Measurements from ENCODE around the gene FAHD1. TPM values are rescaled to one million over a fixed set of nuclear protein-coding genes. Genes with fewer than 3 reads are reported as not detected.

Gene FAHD1
- total and polyA plus RNA-seq, 4 donors, result 17.2 to 32.1 (median 25.6) TPM

DNA sequence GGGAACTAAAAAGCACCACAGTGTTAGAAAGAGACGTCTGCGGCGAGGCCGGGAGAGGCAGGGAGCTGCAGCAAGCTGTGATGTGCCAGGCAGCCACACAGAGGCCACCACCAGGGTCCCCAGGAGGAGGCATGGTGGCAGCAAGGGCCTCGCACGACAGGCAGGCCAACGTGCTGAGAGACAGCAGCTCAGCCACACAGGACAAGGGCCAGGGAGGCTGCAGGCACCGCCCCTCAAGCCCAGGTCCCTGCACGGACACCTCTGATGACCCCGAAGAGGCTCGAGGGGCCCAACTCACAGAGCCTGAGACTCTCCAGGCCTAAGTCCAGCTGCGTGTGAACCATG is 6.1 kb upstream of the FAHD1 start:
- H3K27ac ChIP-seq (ENCODE audit: low read depth in 1 of 2, low read length in 1 of 2), result no peak overlapping the region
- TF ChIP-seq, protein P1, sequence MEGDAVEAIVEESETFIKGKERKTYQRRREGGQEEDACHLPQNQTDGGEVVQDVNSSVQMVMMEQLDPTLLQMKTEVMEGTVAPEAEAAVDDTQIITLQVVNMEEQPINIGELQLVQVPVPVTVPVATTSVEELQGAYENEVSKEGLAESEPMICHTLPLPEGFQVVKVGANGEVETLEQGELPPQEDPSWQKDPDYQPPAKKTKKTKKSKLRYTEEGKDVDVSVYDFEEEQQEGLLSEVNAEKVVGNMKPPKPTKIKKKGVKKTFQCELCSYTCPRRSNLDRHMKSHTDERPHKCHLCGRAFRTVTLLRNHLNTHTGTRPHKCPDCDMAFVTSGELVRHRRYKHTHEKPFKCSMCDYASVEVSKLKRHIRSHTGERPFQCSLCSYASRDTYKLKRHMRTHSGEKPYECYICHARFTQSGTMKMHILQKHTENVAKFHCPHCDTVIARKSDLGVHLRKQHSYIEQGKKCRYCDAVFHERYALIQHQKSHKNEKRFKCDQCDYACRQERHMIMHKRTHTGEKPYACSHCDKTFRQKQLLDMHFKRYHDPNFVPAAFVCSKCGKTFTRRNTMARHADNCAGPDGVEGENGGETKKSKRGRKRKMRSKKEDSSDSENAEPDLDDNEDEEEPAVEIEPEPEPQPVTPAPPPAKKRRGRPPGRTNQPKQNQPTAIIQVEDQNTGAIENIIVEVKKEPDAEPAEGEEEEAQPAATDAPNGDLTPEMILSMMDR (IDR thresholded peaks at IDR 0.05; ENCODE audit: control extremely low read depth, extremely low read depth), result no peak
- H3K4me3 ChIP-seq, result no peak overlapping the region
- H3K4me1 ChIP-seq (ENCODE audit: control insufficient read depth in 5 of 5, insufficient read depth in 5 of 5, low read length in 5 of 5), result peaks cover 0 to 8% (median 5%) of the 10 kb centered on the region in 5 donors
- ATAC-seq (ENCODE audit: insufficient read depth, low FRiP score), result no peak
- H3K36me3 ChIP-seq (ENCODE audit: control insufficient read depth in 4 of 4, insufficient read depth in 4 of 4, low read length in 4 of 4), result peaks cover 0 to 53% (median 7%) of the 10 kb centered on the region in 4 donors
- H3K27me3 ChIP-seq (ENCODE audit: control insufficient read depth in 3 of 3, insufficient read depth in 3 of 3, low read length in 2 of 3), result no peaks in the 10 kb centered on the region
- WGBS, 2 donors, result 95 to 96% methylated on average over 12 of the region's 12 CpGs
- H3K9ac ChIP-seq (ENCODE audit: insufficient read depth in 1 of 2, low read length in 2 of 2), result no peak overlapping the region
- DNase-seq, result no peak
- H3K9me3 ChIP-seq (ENCODE audit: control insufficient read depth in 4 of 4, insufficient read depth in 3 of 4, low read length in 3 of 4), result no peaks in the 10 kb centered on the region

DNA sequence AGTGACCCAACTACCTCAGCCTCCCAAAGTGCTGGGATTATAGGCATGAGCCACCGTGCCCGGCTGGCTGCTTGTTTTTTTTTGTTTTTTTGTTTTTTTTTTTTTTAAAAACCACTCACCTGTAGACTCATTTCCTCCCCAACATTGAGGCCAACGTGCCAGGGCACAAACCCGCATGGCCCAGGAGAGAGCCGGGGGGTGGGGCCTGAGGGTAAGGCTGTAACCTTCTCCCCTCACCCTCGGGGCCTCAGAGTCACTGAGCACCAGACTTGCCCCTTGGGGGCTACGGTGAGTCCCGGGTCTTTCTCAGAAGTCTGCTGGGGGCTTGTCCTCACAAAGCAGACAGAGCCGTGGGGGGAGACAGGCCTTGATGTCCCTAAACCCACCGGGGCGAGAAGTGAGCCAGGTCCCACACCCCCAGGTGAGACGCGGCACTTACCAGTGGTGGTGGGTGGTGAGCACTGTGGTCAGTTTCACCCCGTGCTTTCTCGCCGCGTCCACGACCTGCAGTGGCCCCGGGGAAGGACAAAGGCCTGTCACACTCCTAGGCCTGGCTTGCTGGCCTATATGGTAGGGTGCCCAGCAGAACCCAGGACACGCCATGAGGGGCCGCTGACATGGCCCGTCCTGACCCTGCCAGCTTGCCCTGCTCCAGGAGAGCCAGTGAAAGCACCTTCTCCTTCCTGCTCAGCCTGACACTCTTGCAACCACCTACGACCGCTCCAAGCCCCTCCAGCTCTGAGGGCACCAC is 5.0 kb upstream of the FAHD1 start:
- Histone ChIP-seq H3K9ac (ENCODE audit: insufficient read depth in 1 of 2, low read length in 2 of 2) (no peak overlapping the region), H3K4me3 (no peak overlapping the region), H3K27me3 (ENCODE audit: control insufficient read depth in 3 of 3, insufficient read depth in 3 of 3, low read length in 2 of 3) (no peaks in the 10 kb centered on the region), H3K4me1 (ENCODE audit: control insufficient read depth in 5 of 5, insufficient read depth in 5 of 5, low read length in 5 of 5) (peaks cover 0 to 11% (median 5%) of the 10 kb centered on the region in 5 donors), H3K36me3 (ENCODE audit: control insufficient read depth in 4 of 4, insufficient read depth in 4 of 4, low read length in 4 of 4) (peaks cover 0 to 44% (median 7%) of the 10 kb centered on the region in 4 donors), H3K27ac (ENCODE audit: low read depth in 1 of 2, low read length in 1 of 2) (no peak overlapping the region), H3K9me3 (ENCODE audit: control insufficient read depth in 4 of 4, insufficient read depth in 3 of 4, low read length in 3 of 4) (no peaks in the 10 kb centered on the region)
- TF ChIP-seq, protein P1 (IDR thresholded peaks at IDR 0.05; ENCODE audit: control extremely low read depth, extremely low read depth), result no peak
- ATAC-seq (ENCODE audit: insufficient read depth, low FRiP score) (no peak), DNase-seq (no peak)
- WGBS, 2 donors, result 92 to 98% methylated on average over 24 of the region's 24 CpGs

DNA sequence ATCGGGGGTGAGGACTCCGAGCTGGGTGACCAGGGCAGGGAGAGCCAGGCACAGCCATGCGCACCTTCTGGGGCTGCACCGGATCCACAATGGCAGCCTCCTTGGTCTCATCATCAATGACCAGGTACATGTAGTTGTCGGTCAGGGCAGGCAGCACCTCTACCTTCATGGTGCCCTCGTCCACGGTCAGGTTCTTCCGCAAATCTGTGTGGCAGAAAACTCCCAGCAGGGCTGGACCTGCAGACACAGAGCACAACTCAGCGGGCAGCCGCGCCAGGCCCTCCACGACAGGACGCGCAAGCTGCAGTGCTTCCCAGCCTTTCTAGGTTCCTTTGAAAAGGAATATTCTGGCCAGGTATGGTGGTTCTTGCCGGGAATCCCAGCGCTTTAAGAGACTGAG is 4.2 kb upstream of the FAHD1 start:
- H3K27me3 ChIP-seq (ENCODE audit: control insufficient read depth in 3 of 3, insufficient read depth in 3 of 3, low read length in 2 of 3), result no peaks in the 10 kb centered on the region
- no peak overlapping the region for H3K9ac ChIP-seq (ENCODE audit: insufficient read depth in 1 of 2, low read length in 2 of 2)
- H3K27ac ChIP-seq (ENCODE audit: low read depth in 1 of 2, low read length in 1 of 2), result no peak overlapping the region
- peaks cover 0 to 15% (median 5%) of the 10 kb centered on the region in 5 donors for H3K4me1 ChIP-seq (ENCODE audit: control insufficient read depth in 5 of 5, insufficient read depth in 5 of 5, low read length in 5 of 5)
- DNase-seq (no peak), ATAC-seq (ENCODE audit: insufficient read depth, low FRiP score) (no peak)
- no peak overlapping the region for H3K4me3 ChIP-seq
- peaks cover 0 to 41% (median 9%) of the 10 kb centered on the region in 4 donors for H3K36me3 ChIP-seq (ENCODE audit: control insufficient read depth in 4 of 4, insufficient read depth in 4 of 4, low read length in 4 of 4)
- H3K9me3 ChIP-seq (ENCODE audit: control insufficient read depth in 4 of 4, insufficient read depth in 3 of 4, low read length in 3 of 4), result no peaks in the 10 kb centered on the region
- 91 to 96% methylated on average over 16 of the region's 16 CpGs for WGBS, 2 donors
- TF ChIP-seq, protein P1 (IDR thresholded peaks at IDR 0.05; ENCODE audit: control extremely low read depth, extremely low read depth), result no peak

Measured in lung (tissue), 12 donors.